Dendritic cell treated with granulocyte-macrophage colony-stimulating factor and Interleukin-4, amounts not matched to agents 40 ng/mL and 50 ng/mL, for 4 days (primary cell): ENCODE measurements around the gene CALU.

ENCODE experiments used
- H3K27ac Mint-ChIP-seq: one replicate; pipeline ENCODE4 v1.8.0; 2022; ENCODE audit warnings: mild to moderate bottlenecking, mixed read lengths
- H3K27me3 Mint-ChIP-seq: one replicate; pipeline ENCODE4 v1.8.0; 2022; ENCODE audit warnings: mild to moderate bottlenecking, mixed read lengths
- H3K36me3 Mint-ChIP-seq: one replicate; pipeline ENCODE4 v1.8.0; 2022; ENCODE audit warnings: low read depth, mixed read lengths
- H3K4me1 Mint-ChIP-seq: one replicate; pipeline ENCODE4 v1.8.0; 2022; ENCODE audit warnings: low read depth, mixed read lengths
- H3K4me3 Mint-ChIP-seq: one replicate; pipeline ENCODE4 v1.8.0; 2022; ENCODE audit warnings: mild to moderate bottlenecking, moderate library complexity, mixed read lengths
- H3K9me3 Mint-ChIP-seq: one replicate; pipeline ENCODE4 v1.8.0; 2022; ENCODE audit warnings: mixed read lengths
- intact Hi-C: fragments of 100-400 bp; cut with micrococcal nuclease; formaldehyde crosslinking; loops from one replicate; pipeline ENCODE4 v1.15.0; 2022

CALU gene

GRCh38 chr7:128732521-128733277 is 6.5 kb upstream of the CALU start:
- no peak overlapping the region for H3K27ac Mint-ChIP-seq
- H3K27me3 Mint-ChIP-seq: peaks cover 2% of the 10 kb centered on the region
- intact Hi-C loops: no loop called here
- no peak overlapping the region for H3K4me3 Mint-ChIP-seq
- peaks cover 5% of the 10 kb centered on the region for H3K36me3 Mint-ChIP-seq
- peaks cover 6% of the 10 kb centered on the region for H3K4me1 Mint-ChIP-seq
- no peaks in the 10 kb centered on the region for H3K9me3 Mint-ChIP-seq

- Mint-ChIP-seq H3K36me3 (peaks cover 5% of the 10 kb centered on the region), H3K27me3 (peaks cover 2% of the 10 kb centered on the region), H3K9me3 (no peaks in the 10 kb centered on the region), H3K4me1 (peaks cover 11% of the 10 kb centered on the region), H3K4me3 (no peak overlapping the region), H3K27ac (no peak overlapping the region)
- intact Hi-C loops: no loop called here
Observed at GRCh38 chr7:128733278-128733645, 5.9 kb upstream of the CALU start.

- H3K4me1 Mint-ChIP-seq: peaks cover 18% of the 10 kb centered on the region
- H3K9me3 Mint-ChIP-seq: no peaks in the 10 kb centered on the region
- no peak overlapping the region for H3K4me3 Mint-ChIP-seq
- intact Hi-C loops: no loop called here
- H3K36me3 Mint-ChIP-seq: peaks cover 16% of the 10 kb centered on the region
- H3K27me3 Mint-ChIP-seq: peaks cover 2% of the 10 kb centered on the region
- H3K27ac Mint-ChIP-seq: no peak overlapping the region
Observed at GRCh38 chr7:128734890-128735289, 4.3 kb upstream of the CALU start.

GRCh38 chr7:128735436-128735835 is 3.7 kb upstream of the CALU start:
- H3K4me3 Mint-ChIP-seq: no peak overlapping the region
- H3K9me3 Mint-ChIP-seq: no peaks in the 10 kb centered on the region
- H3K27ac Mint-ChIP-seq: no peak overlapping the region
- peaks cover 17% of the 10 kb centered on the region for H3K36me3 Mint-ChIP-seq
- intact Hi-C loops: no loop called here
- peaks cover 18% of the 10 kb centered on the region for H3K4me1 Mint-ChIP-seq
- peaks cover 2% of the 10 kb centered on the region for H3K27me3 Mint-ChIP-seq

DNA sequence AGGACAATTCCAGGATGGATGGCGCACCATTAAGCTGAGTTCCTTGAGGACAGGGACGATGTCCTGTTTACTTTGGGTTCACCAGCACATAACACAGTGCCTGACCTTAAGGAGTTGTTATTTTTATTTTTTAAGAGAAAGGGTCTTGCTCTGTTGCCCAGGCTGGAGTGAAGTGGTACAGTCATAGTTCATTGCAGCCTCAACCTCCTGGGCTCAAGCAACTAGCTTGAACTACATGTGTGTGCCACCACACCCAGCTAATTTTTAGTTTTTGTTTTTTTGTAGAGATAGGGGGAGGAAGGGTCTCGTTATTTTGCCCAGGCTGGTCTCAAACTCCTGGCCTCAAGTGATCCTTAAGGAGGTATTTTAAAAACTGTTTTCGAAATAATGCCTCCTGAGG is 1.7 kb upstream of the CALU start:
- H3K36me3 Mint-ChIP-seq: peaks cover 21% of the 10 kb centered on the region
- H3K9me3 Mint-ChIP-seq: no peaks in the 10 kb centered on the region
- peak overlapping the region; percentile 96 for H3K27ac Mint-ChIP-seq
- H3K27me3 Mint-ChIP-seq: no peaks in the 10 kb centered on the region
- H3K4me1 Mint-ChIP-seq: peaks cover 28% of the 10 kb centered on the region
- intact Hi-C loops: no loop called here
- no peak overlapping the region for H3K4me3 Mint-ChIP-seq

DNA sequence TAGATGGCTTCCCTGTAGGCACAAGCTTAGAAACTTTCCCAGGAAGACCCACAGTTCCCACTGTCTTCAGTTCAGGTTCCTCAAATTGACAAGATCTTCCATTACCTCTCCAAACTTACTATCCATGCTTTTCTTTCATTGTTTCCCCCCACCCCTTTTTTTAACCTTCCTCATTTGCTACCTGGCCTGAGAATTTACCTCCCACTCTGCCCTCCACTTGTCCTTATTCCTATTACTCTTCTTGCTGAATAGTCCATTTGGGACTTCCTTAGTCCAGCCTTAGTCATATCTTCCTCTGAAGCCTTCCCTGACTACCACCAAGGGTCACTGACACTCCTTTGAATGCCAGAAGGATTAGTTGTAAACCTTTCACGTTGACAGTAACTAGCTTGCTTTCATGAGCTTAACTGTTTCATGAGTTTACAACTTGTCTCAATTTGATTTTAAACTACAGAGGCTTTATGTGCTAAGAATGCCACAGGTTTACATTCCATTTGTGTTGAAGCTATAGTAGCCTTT is 1.2 kb upstream of the CALU start:
- peaks cover 21% of the 10 kb centered on the region for H3K36me3 Mint-ChIP-seq
- H3K27me3 Mint-ChIP-seq: no peaks in the 10 kb centered on the region
- H3K9me3 Mint-ChIP-seq: no peaks in the 10 kb centered on the region
- intact Hi-C loops: no loop called here
- peaks cover 30% of the 10 kb centered on the region for H3K4me1 Mint-ChIP-seq
- H3K4me3 Mint-ChIP-seq: no peak overlapping the region
- H3K27ac Mint-ChIP-seq: peak overlapping the region; percentile 96

DNA sequence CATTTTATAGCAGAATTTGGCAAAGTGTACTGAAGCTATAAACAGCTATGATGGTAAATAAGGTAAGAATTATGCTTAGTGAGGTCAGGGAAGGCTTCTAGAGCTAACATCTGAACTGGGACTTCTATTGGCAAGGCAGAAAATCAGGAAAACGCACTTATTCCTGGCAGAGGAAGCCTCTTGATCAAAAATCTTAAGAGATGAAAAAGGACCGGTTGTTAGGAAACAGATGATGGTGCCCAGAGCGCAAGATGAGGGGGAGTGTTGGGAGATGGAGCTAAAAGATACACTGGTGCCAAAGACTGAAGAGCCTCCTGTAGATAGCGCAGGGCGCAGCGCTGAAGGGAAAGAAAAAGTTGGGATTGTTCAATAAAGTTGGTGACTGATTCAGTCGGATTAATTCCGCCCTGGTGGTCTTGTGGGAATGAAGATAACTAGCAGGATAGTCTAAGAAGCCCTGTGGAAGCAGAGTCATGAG is 550 bp upstream of the CALU start:
- Mint-ChIP-seq H3K36me3 (peaks cover 25% of the 10 kb centered on the region), H3K9me3 (no peaks in the 10 kb centered on the region), H3K4me1 (peaks cover 34% of the 10 kb centered on the region), H3K27me3 (no peaks in the 10 kb centered on the region), H3K27ac (peak overlapping the region; percentile 96), H3K4me3 (peak overlapping the region; percentile 96)
- intact Hi-C loops: no loop called here

DNA sequence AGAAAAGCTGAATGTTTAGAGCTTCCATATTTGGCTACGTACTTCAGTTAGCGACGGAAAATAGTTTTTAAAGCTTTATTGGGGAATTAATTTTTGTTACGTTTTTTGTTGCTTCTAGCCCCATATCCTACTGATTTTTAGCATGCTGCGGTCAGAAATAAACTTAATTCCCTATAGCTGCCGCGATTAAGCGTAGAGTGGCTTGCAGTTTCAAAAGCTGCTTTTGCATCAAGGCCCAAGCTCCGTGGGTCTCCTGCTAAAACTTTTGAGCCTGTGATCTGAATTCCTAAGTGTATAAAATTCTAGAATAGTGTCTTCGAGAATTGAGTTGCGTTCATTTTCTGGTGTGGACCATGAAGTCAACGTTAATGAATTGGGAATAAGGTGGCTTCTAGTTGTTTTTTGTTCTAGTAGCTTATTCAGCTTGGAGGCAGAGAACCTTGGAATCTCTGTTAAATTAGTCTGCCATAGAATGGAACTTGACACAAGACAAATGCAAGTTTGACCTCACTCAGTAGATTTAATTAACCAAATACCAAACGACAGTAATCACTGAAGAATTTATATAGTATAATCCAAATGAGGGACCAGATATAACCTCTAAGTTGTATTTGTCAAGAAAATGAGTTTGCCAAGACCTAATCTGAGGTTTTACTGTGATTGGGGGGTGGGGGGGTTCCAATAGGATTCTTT is 977 bp downstream of the CALU start:
- Mint-ChIP-seq H3K27me3 (no peaks in the 10 kb centered on the region), H3K4me1 (peaks cover 46% of the 10 kb centered on the region), H3K36me3 (peaks cover 26% of the 10 kb centered on the region), H3K27ac (peak overlapping the region; percentile 96), H3K9me3 (no peaks in the 10 kb centered on the region), H3K4me3 (peak overlapping the region; percentile 96)
- intact Hi-C loops: no loop called here

GRCh38 chr7:128740996-128741395 is 1.8 kb downstream of the CALU start:
- Mint-ChIP-seq H3K27ac (no peak overlapping the region), H3K36me3 (peaks cover 23% of the 10 kb centered on the region), H3K4me3 (peak overlapping the region; percentile 2), H3K27me3 (no peaks in the 10 kb centered on the region), H3K4me1 (peaks cover 46% of the 10 kb centered on the region), H3K9me3 (no peaks in the 10 kb centered on the region)
- intact Hi-C loops: no loop called here

GRCh38 chr7:128741491-128741890 is 2.3 kb downstream of the CALU start:
- Mint-ChIP-seq H3K4me1 (peaks cover 46% of the 10 kb centered on the region), H3K4me3 (no peak overlapping the region), H3K27me3 (no peaks in the 10 kb centered on the region), H3K27ac (no peak overlapping the region), H3K9me3 (no peaks in the 10 kb centered on the region), H3K36me3 (peaks cover 23% of the 10 kb centered on the region)
- intact Hi-C loops: no loop called here

DNA sequence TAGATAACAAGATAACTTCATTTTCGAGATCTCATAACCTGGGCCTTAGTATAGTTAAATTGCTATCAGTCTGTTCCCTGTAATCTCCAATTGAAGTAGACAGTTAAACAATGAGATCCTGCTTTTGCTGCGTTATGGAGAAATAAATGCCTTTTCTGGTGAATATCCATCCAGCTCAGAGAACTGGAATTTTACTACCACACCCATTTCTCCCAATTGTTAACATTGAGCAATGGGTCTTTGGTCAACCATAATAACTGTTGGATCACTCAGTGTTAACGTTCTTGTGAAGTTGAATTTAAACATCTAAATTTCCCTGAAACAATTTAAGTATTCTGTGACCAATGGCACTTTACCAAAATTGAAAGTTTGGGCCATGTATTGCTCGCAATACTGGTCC is 3.0 kb downstream of the CALU start:
- H3K27me3 Mint-ChIP-seq: no peaks in the 10 kb centered on the region
- H3K4me1 Mint-ChIP-seq: peaks cover 49% of the 10 kb centered on the region
- no peak overlapping the region for H3K4me3 Mint-ChIP-seq
- H3K9me3 Mint-ChIP-seq: no peaks in the 10 kb centered on the region
- peaks cover 26% of the 10 kb centered on the region for H3K36me3 Mint-ChIP-seq
- intact Hi-C loops: no loop called here
- no peak overlapping the region for H3K27ac Mint-ChIP-seq

DNA sequence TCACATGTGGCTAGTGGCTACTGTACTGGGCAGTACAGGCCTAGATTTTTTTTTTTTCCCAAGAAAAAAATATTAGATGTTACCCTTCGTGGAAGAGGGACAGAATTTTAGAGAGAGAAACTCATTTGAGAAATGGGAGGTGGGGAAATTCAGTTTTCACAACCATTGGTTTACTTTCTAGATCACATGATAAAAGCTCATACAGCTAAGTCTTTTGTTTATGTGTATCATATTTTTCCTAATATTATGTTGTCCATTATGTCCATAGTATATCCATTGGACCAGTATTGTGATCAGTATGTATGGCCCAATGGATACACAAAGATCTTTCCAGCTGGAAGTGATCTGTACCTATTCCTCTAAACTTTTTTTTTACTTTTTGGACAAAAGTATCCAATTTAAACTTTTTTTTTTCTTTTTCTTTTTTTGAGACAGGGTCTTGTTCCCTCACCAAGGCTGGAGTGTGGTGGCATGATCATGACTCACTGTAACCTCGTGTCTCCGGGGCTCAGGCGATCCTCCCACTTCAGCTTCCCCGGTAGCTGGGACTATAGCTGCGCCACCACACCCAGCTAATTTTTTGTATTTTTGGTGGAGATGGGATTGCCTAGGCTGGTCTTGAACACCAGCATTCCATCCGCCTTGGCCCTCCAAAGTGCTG is 4.1 kb downstream of the CALU start:
- H3K4me3 Mint-ChIP-seq: peak overlapping the region; percentile 26
- intact Hi-C loops: no loop called here
- peaks cover 47% of the 10 kb centered on the region for H3K4me1 Mint-ChIP-seq
- no peaks in the 10 kb centered on the region for H3K27me3 Mint-ChIP-seq
- H3K27ac Mint-ChIP-seq: peak overlapping the region; percentile 64
- peaks cover 33% of the 10 kb centered on the region for H3K36me3 Mint-ChIP-seq
- H3K9me3 Mint-ChIP-seq: no peaks in the 10 kb centered on the region

DNA sequence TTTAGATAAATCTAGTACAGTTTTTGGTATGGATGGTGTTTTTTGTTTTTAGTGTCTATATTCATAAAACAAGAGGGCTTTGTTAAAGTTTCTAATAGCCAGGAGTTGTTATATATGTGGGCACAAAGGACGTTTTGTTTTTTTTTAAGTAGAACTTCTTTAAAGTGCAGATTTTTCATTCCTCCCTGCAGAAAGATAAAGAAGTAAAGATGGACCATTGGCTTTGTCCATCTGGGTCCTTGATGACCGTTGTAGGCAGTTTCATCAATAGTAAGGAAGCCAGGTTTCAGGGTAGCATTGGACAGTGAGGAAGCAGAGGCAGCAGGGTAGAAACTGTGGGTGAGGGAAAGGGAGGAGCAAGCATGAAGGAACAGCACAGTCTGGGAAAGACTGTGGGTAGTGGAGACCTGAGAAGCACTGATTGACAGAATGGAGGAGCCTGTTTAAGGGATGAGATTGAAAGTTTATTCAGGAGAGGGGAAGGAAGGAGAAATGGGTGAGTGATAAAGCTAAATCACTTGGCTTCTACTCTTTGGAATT is 5.3 kb downstream of the CALU start:
- no peak overlapping the region for H3K4me3 Mint-ChIP-seq
- H3K27ac Mint-ChIP-seq: no peak overlapping the region
- H3K4me1 Mint-ChIP-seq: peaks cover 40% of the 10 kb centered on the region
- no peaks in the 10 kb centered on the region for H3K9me3 Mint-ChIP-seq
- H3K36me3 Mint-ChIP-seq: peaks cover 39% of the 10 kb centered on the region
- intact Hi-C loops: no loop called here
- no peaks in the 10 kb centered on the region for H3K27me3 Mint-ChIP-seq

DNA sequence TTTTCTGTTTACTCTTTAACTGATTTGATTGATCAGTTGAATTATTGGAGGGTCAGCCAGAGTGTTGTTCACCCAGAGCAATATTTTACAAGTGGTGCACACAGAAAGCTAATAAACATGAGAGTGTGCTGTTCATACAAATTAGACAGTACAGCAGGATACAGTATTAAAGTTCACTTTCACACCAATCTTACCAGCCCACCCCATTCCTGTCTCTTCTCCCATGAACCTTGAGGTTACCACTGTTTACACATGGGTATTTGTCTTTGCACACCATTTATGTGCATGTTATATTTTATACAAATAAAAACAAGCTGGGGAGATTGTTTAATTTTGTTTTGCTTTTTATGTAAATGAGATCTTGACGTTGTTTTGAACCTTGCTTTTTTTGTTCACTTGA is 6.5 kb downstream of the CALU start:
- intact Hi-C loops: no loop called here
- peaks cover 45% of the 10 kb centered on the region for H3K36me3 Mint-ChIP-seq

More for the DNA sequence above, 6.5 kb downstream of the CALU start:
- Mint-ChIP-seq H3K27me3 (no peaks in the 10 kb centered on the region), H3K4me3 (no peak overlapping the region), H3K27ac (no peak overlapping the region), H3K4me1 (peaks cover 40% of the 10 kb centered on the region), H3K9me3 (no peaks in the 10 kb centered on the region)
